HL-60 (cell line): ENCODE results near the gene PARD3.

Source experiments
- DNase-seq, 2 experiments: peaks; one replicate each; pipeline ENCODE4 v3.0.0-alpha.2; 2010 to 2020; ENCODE audit warnings: low read depth in 1 of 2, low spot score in 1 of 2
- H3K27ac ChIP-seq: fragments of 250-450 bp; sonication (Bioruptor Pico); replicated peaks from 2 replicates; pipeline ENCODE4 v1.5.1; 2020; ENCODE audit warnings: mild to moderate bottlenecking, moderate library complexity
- H3K27me3 ChIP-seq: fragments of 250-450 bp; sonication (Bioruptor Pico); 2 replicates; pipeline ENCODE4 v1.5.1; 2021; ENCODE audit warnings: mild to moderate bottlenecking, moderate library complexity; ENCODE audit not compliant: insufficient read depth, poor library complexity, severe bottlenecking
- H3K4me3 ChIP-seq: replicated peaks from 2 replicates; pipeline ENCODE4 v1.5.1; 2011; ENCODE audit warnings: mild to moderate bottlenecking, control low read depth, low read length; ENCODE audit not compliant: insufficient read depth
- CTCF ChIP-seq: IDR thresholded peaks from one replicate; pipeline ENCODE4 v1.5.1; 2011; ENCODE audit warnings: low read length, control low read depth, inconsistent platforms; ENCODE audit not compliant: insufficient read depth
- GABPA ChIP-seq: IDR thresholded peaks from 2 replicates; pipeline ENCODE4 v1.6.1; 2012; ENCODE audit warnings: low read depth
- POLR2AphosphoS5 ChIP-seq: IDR thresholded peaks from 2 replicates; pipeline ENCODE4 v1.6.1; 2012; ENCODE audit warnings: low read depth
- SPI1 ChIP-seq: IDR thresholded peaks from 2 replicates; pipeline ENCODE4 v1.6.1; 2012; ENCODE audit warnings: low read depth, mild to moderate bottlenecking, borderline replicate concordance
- TF ChIP-seq, protein P1 (sequence below): IDR thresholded peaks from 2 replicates; pipeline ENCODE4 v1.6.1; 2012; ENCODE audit warnings: low read depth; ENCODE audit not compliant: insufficient replicate concordance

The PARD3 gene

DNA sequence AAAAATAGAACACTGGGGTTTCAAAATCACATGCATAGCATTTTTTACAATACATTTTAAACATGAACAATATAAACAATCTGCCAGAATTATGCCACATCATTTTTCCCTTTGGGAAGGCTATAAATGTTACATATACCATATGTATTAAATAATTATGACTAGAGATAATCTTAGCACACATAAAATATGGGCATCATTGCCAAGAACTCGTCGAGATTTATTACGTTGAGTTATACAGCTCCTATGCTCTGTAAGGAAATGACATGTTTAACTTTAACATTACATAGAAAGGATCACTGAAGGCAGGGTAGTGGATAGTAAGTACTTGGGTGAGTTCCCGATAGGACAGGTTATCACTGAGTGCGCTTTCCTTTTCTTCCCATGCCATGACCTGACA lies 267.8 kb downstream of the PARD3 start:
- no peak overlapping the region for H3K4me3 ChIP-seq
- no peaks in the 10 kb centered on the region for H3K27me3 ChIP-seq
- no peak for DNase-seq
- no peak overlapping the region for H3K27ac ChIP-seq
- TF ChIP-seq GABPA (no peak), POLR2AphosphoS5 (no peak), CTCF (no peak), SPI1 (no peak)
- TF ChIP-seq, protein P1, sequence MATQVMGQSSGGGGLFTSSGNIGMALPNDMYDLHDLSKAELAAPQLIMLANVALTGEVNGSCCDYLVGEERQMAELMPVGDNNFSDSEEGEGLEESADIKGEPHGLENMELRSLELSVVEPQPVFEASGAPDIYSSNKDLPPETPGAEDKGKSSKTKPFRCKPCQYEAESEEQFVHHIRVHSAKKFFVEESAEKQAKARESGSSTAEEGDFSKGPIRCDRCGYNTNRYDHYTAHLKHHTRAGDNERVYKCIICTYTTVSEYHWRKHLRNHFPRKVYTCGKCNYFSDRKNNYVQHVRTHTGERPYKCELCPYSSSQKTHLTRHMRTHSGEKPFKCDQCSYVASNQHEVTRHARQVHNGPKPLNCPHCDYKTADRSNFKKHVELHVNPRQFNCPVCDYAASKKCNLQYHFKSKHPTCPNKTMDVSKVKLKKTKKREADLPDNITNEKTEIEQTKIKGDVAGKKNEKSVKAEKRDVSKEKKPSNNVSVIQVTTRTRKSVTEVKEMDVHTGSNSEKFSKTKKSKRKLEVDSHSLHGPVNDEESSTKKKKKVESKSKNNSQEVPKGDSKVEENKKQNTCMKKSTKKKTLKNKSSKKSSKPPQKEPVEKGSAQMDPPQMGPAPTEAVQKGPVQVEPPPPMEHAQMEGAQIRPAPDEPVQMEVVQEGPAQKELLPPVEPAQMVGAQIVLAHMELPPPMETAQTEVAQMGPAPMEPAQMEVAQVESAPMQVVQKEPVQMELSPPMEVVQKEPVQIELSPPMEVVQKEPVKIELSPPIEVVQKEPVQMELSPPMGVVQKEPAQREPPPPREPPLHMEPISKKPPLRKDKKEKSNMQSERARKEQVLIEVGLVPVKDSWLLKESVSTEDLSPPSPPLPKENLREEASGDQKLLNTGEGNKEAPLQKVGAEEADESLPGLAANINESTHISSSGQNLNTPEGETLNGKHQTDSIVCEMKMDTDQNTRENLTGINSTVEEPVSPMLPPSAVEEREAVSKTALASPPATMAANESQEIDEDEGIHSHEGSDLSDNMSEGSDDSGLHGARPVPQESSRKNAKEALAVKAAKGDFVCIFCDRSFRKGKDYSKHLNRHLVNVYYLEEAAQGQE = no peak

DNA sequence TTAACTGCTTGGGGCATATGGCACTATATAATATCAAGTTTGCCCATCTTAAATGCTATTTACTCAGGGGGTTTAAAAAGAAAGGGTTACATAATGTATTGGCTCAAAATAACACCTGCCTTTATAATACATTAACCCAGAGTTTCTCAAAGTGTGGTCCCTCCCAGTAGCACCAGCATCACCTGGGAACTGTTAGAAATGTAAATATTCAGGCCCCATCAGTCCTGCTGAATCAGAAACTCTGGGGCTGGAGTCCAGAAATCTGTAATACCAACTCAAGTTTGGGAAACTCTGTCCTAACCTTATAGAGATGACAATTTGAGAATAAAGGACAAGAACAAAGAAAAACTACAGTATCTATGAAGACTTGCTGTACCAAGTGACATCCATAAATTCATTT lies 270.7 kb downstream of the PARD3 start:
- no peaks in the 10 kb centered on the region for H3K27me3 ChIP-seq
- no peak overlapping the region for H3K27ac ChIP-seq
- DNase-seq = no peak
- no peak overlapping the region for H3K4me3 ChIP-seq
- TF ChIP-seq SPI1 (no peak), CTCF (no peak), POLR2AphosphoS5 (no peak), GABPA (no peak)
- TF ChIP-seq, protein P1 = no peak

- DNase-seq = no peak
- Histone ChIP-seq H3K4me3 (no peak overlapping the region), H3K27ac (no peak overlapping the region), H3K27me3 (no peaks in the 10 kb centered on the region)
- TF ChIP-seq, protein P1 = no peak
- TF ChIP-seq CTCF (no peak), SPI1 (no peak), POLR2AphosphoS5 (no peak), GABPA (no peak)
Measured at GRCh38 chr10:34543716-34544115, 271.4 kb downstream of the PARD3 start.
